Measurements from ENCODE around the gene ZNF526.

The ZNF526 gene

DNA sequence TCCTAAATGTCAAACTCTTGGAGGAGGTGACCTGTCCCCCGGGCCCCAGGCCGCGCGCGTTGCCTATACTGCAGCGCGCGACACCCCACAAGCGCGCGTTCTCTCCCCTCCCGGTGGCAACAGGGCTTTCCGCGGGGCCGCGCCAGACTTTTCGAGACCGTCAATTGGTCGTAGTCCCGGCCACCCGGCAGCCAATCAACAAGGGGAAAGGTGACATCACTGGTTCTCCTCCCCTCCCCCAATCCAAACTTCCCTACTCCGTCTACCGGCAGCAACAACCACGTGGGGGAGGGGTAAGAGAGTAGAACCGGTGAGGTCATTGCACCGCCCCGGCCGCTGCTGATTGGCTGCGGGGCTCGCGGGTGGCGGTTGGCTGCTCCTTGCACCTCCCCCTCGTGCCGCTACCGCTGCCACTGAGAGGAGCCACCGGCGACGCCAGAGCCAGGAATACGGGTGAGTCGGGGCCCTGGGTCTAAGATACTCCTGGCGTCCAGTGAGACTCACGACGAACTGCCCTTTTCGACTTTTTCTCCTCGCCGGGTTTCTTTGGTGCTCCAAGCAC lies 48.1 kb downstream of the ZNF526 start:
- no peaks in the 10 kb centered on the region for H3K36me3 ChIP-seq (ENCODE audit: insufficient read depth, low read length)
- H3K27me3 ChIP-seq (ENCODE audit: insufficient read depth, low read length) = no peaks in the 10 kb centered on the region
- peaks cover 24% of the 10 kb centered on the region for H3K79me2 ChIP-seq (ENCODE audit: control insufficient read depth, insufficient read depth, low read length, unreplicated experiment)
- peak overlapping the region; percentile 94 for H3K27ac ChIP-seq (ENCODE audit: low read depth, low read length)
- peaks cover 8% of the 10 kb centered on the region for H3K4me1 ChIP-seq (ENCODE audit: control insufficient read depth, insufficient read depth, low read length, unreplicated experiment)
- peak overlapping the region; percentile 92 for H3K4me3 ChIP-seq (ENCODE audit: low read depth, low read length)
- peak overlapping the region; percentile 94 for H2AFZ ChIP-seq (ENCODE audit: low read length, unreplicated experiment)

DNA sequence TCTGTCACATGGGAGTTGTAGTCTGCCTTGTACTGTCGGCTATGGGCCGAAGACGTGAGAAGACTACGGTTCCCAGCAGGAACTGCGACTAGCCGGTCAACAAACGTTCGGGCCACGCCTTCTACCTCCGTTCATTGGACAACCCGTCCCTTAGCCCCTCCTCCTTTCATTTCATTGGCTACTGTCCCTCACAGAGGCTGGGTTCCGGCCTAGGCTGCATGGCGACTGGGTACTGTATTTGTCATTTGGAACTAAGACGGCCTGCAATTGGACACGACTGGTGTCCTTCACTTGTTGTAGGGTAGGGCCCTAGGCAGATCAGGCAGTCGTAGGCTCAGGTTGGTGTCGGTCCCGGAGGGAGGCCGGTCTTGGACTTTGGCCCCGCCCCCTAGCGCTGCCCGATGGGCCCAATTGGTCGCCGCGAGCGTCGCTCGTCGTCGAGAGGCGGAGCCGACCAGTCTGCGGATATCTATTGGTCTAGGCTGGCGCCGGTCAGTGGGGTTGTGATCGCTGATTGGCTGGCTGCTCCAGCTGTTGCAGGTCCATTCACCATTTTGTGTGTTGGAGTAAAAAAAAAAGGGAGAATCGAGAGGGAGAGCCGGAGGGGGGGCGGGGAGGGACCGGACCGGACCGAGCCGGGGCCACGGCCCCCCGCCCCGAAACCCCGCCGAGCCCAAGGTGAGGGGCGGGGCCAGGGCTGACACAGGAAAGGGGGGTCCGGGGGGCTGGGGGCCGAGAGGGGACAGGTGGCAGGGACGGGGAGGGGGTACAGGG lies 48.8 kb downstream of the ZNF526 start, which contains the start of gene CIC:
Gene CIC (plus strand): TSS at position 549 of the 774 bp plus-strand sequence. CDS start 2,532 bp downstream, outside the sequence.
- Histone ChIP-seq H3K27me3 (ENCODE audit: insufficient read depth, low read length) (no peaks in the 10 kb centered on the region), H3K4me3 (ENCODE audit: low read depth, low read length) (peak within 1 kb of the TSS; percentile 92), H3K27ac (ENCODE audit: low read depth, low read length) (peak within 1 kb of the TSS; percentile 98), H3K4me1 (ENCODE audit: control insufficient read depth, insufficient read depth, low read length, unreplicated experiment) (peaks cover 8% of the 10 kb centered on the region), H2AFZ (ENCODE audit: low read length, unreplicated experiment) (peak within 1 kb of the TSS; percentile 94), H3K79me2 (ENCODE audit: control insufficient read depth, insufficient read depth, low read length, unreplicated experiment) (peaks cover 24% of the 10 kb centered on the region), H3K36me3 (ENCODE audit: insufficient read depth, low read length) (no peaks in the 10 kb centered on the region)

DNA sequence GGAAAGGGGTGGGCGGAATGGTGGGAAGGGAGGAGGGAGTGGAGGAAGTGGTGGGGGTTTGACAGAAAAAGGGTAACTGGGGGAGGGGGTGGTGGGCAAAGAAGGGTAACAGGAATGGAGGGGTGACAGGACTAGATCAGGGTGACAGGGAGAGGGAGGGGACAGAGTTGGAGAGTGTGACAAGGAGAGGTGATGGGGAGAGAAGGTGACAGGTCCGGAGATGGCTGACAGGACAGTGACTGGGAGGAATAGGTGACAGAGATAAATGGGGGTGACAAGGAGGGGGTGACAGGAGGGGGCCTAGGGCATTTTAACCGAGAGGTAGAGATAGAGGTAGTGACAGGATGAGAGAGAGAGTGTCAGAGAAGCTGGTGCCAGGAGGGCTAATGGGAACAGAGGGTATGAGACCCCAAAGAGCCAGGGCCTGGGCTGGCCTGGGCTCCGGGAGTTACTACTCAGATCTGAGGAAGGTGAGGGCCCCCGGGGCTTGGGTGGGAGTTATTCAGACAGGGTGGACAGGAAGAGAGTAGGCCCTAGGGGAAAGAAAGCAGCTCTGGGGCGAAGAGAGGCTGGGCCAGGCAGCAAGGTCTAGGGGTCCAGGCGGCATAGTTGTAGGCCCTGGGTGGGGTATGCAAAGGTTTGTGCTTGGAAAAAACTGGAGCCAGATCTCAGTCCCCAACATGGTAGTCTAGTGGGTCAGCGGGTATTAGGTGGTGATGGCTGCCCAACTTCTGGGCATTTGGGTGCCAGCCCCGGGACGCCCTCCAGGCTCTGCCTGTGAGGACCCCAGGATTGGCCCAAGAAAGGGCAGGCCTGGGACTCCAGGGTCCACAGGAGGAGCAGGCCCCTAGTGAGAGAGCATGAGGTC lies 49.6 kb downstream of the ZNF526 start:
- Histone ChIP-seq H3K36me3 (ENCODE audit: insufficient read depth, low read length) (no peaks in the 10 kb centered on the region), H3K4me1 (ENCODE audit: control insufficient read depth, insufficient read depth, low read length, unreplicated experiment) (peaks cover 8% of the 10 kb centered on the region), H3K27ac (ENCODE audit: low read depth, low read length) (peak overlapping the region; percentile 98), H2AFZ (ENCODE audit: low read length, unreplicated experiment) (no peak overlapping the region), H3K27me3 (ENCODE audit: insufficient read depth, low read length) (no peaks in the 10 kb centered on the region), H3K4me3 (ENCODE audit: low read depth, low read length) (peak overlapping the region; percentile 92), H3K79me2 (ENCODE audit: control insufficient read depth, insufficient read depth, low read length, unreplicated experiment) (peaks cover 26% of the 10 kb centered on the region)

DNA sequence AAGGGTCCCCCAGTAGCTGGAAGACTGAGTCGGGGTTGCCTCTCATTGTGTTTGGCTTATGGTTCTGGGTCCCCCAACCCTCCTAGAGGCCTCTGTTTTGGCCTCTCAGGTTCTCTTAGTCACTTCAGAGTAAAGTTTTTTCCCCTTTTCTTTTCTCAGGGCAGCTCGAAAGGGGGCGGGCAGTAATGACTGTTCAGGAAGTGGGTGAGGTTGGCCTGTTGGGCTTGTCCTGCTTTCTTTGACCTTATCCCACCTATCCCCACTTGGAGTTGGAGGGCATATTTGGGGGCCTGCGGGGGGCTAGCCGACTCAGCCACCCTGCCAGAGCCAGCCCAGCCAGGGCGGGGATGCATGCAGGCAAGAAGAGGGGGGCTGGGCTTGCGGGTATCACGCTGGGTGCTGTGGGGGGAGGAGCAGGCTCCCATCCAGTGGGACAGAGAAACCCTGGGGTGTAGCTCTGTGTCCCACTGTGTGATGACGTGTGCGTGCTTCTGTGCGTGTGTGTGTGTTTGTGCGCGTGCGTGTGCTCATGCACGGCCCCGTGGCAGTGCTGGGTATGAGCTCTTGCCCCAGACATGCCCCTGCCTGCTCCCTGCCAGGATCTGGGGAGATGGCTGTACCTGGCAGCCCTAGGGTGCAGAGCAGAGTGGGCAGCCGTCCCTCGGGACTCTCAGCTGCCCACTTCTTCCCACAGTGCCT lies 50.4 kb downstream of the ZNF526 start:
- Histone ChIP-seq H3K79me2 (ENCODE audit: control insufficient read depth, insufficient read depth, low read length, unreplicated experiment) (peaks cover 32% of the 10 kb centered on the region), H3K4me1 (ENCODE audit: control insufficient read depth, insufficient read depth, low read length, unreplicated experiment) (peaks cover 8% of the 10 kb centered on the region), H2AFZ (ENCODE audit: low read length, unreplicated experiment) (peak overlapping the region; percentile 60), H3K4me3 (ENCODE audit: low read depth, low read length) (peak overlapping the region; percentile 92), H3K27me3 (ENCODE audit: insufficient read depth, low read length) (no peaks in the 10 kb centered on the region), H3K27ac (ENCODE audit: low read depth, low read length) (peak overlapping the region; percentile 98), H3K36me3 (ENCODE audit: insufficient read depth, low read length) (no peaks in the 10 kb centered on the region)

DNA sequence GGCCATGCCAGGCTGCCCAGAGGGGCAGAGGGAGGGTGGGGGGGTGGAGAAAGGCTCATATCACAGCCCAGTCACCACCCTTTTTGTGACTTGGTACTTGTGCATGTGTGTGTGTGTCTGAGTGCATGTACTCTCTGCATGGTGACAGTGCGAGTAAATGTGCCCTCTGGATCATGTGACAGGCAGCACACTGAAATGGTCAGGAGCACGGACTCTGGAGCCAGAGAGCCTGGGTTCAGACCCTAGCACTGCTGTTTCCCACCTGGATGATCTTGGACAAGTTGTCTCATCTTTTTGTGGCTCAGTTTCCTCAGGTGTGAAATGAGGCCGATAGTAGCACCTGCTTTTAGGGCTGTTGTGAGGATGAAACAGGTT lies 50.9 kb downstream of the ZNF526 start:
- H3K4me1 ChIP-seq (ENCODE audit: control insufficient read depth, insufficient read depth, low read length, unreplicated experiment) = peaks cover 8% of the 10 kb centered on the region
- H3K27ac ChIP-seq (ENCODE audit: low read depth, low read length) = peak overlapping the region; percentile 98
- no peaks in the 10 kb centered on the region for H3K27me3 ChIP-seq (ENCODE audit: insufficient read depth, low read length)
- H3K36me3 ChIP-seq (ENCODE audit: insufficient read depth, low read length) = no peaks in the 10 kb centered on the region
- H2AFZ ChIP-seq (ENCODE audit: low read length, unreplicated experiment) = no peak overlapping the region
- H3K79me2 ChIP-seq (ENCODE audit: control insufficient read depth, insufficient read depth, low read length, unreplicated experiment) = peaks cover 36% of the 10 kb centered on the region
- peak overlapping the region; percentile 92 for H3K4me3 ChIP-seq (ENCODE audit: low read depth, low read length)

DNA sequence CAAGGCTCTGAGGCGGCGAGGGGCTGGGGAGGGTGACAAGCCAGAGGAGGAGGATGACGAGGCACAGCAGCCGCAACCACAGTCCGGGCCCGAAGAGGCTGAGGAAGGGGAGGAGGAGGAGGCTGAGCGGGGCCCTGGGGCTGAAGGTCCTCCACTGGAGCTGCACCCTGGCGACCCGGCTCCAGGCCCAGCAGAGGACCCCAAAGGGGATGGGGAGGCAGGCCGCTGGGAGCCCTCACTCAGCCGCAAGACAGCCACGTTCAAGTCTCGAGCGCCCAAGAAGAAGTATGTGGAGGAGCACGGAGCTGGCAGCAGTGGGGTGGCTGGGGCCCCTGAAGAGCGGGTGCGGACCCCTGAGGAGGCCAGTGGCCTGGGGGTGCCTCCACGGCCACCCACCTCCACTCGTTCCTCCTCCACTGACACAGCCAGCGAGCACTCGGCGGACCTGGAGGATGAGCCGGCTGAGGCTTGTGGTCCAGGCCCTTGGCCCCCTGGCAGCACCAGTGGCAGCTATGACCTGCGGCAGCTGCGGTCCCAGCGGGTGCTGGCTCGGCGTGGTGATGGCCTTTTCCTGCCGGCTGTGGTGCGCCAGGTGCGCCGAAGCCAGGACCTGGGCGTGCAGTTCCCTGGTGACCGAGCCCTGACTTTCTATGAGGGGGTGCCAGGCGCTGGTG lies 51.9 kb downstream of the ZNF526 start:
- Histone ChIP-seq H3K36me3 (ENCODE audit: insufficient read depth, low read length) (no peaks in the 10 kb centered on the region), H3K4me3 (ENCODE audit: low read depth, low read length) (no peak overlapping the region), H3K27ac (ENCODE audit: low read depth, low read length) (no peak overlapping the region), H3K79me2 (ENCODE audit: control insufficient read depth, insufficient read depth, low read length, unreplicated experiment) (peaks cover 36% of the 10 kb centered on the region), H3K4me1 (ENCODE audit: control insufficient read depth, insufficient read depth, low read length, unreplicated experiment) (peaks cover 8% of the 10 kb centered on the region), H2AFZ (ENCODE audit: low read length, unreplicated experiment) (no peak overlapping the region), H3K27me3 (ENCODE audit: insufficient read depth, low read length) (no peaks in the 10 kb centered on the region)

DNA sequence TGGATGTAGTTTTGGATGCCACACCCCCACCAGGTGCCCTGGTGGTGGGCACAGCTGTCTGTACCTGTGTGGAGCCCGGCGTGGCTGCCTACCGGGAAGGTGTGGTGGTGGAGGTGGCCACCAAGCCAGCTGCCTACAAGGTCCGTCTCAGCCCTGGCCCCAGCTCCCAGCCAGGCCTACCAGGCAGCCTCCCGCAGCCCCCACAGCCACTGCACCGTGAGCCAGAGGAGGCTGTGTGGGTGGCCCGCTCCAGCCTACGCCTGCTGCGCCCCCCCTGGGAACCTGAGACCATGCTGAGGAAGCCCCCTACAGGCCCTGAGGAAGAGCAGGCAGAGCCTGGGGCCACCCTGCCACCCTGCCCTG lies 52.4 kb downstream of the ZNF526 start:
- Histone ChIP-seq H3K36me3 (ENCODE audit: insufficient read depth, low read length) (no peaks in the 10 kb centered on the region), H2AFZ (ENCODE audit: low read length, unreplicated experiment) (no peak overlapping the region), H3K4me3 (ENCODE audit: low read depth, low read length) (no peak overlapping the region), H3K79me2 (ENCODE audit: control insufficient read depth, insufficient read depth, low read length, unreplicated experiment) (peaks cover 36% of the 10 kb centered on the region), H3K27ac (ENCODE audit: low read depth, low read length) (no peak overlapping the region), H3K27me3 (ENCODE audit: insufficient read depth, low read length) (no peaks in the 10 kb centered on the region), H3K4me1 (ENCODE audit: control insufficient read depth, insufficient read depth, low read length, unreplicated experiment) (peaks cover 8% of the 10 kb centered on the region)

DNA sequence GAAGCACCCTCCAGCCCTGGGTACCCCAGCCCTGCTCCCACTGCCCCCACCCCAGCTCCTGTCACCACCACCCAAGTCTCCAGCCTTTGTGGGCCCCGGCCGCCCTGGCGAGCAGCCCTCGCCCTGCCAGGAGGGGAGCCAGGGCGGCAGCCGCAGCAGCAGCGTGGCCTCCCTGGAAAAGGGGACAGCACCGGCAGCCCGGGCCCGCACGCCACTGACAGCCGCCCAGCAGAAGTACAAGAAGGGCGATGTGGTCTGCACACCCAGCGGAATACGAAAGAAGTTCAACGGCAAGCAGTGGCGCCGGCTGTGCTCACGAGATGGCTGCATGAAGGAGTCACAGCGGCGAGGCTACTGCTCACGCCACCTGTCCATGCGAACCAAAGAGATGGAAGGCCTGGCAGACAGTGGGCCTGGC lies 52.9 kb downstream of the ZNF526 start:
- no peaks in the 10 kb centered on the region for H3K36me3 ChIP-seq (ENCODE audit: insufficient read depth, low read length)
- H3K79me2 ChIP-seq (ENCODE audit: control insufficient read depth, insufficient read depth, low read length, unreplicated experiment) = peaks cover 36% of the 10 kb centered on the region

DNA sequence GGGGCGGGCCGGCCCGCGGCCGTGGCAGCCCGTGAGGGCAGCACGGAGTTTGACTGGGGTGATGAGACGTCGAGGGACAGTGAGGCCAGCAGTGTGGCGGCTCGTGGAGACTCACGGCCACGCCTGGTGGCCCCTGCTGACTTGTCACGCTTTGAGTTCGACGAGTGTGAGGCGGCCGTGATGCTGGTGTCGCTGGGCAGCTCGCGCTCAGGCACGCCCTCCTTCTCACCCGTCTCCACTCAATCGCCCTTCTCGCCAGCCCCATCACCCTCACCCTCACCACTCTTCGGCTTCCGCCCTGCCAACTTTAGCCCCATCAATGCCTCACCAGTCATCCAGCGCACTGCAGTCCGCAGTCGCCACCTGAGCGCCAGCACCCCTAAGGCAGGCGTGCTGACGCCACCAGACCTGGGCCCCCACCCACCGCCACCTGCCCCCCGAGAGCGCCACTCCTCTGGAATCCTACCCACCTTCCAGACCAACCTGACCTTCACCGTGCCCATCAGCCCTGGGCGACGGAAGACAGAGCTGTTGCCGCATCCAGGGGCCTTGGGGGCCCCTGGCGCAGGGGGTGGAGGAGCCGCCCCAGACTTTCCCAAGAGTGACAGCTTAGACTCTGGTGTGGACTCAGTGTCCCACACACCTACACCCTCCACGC lies 53.4 kb downstream of the ZNF526 start:
- Histone ChIP-seq H3K4me3 (ENCODE audit: low read depth, low read length) (no peak overlapping the region), H3K27me3 (ENCODE audit: insufficient read depth, low read length) (no peaks in the 10 kb centered on the region), H2AFZ (ENCODE audit: low read length, unreplicated experiment) (no peak overlapping the region), H3K79me2 (ENCODE audit: control insufficient read depth, insufficient read depth, low read length, unreplicated experiment) (peaks cover 38% of the 10 kb centered on the region), H3K36me3 (ENCODE audit: insufficient read depth, low read length) (no peaks in the 10 kb centered on the region), H3K27ac (ENCODE audit: low read depth, low read length) (no peak overlapping the region), H3K4me1 (ENCODE audit: control insufficient read depth, insufficient read depth, low read length, unreplicated experiment) (peaks cover 8% of the 10 kb centered on the region)

More for the DNA sequence above, 52.9 kb downstream of the ZNF526 start:
- H3K4me3 ChIP-seq (ENCODE audit: low read depth, low read length) = no peak overlapping the region
- H2AFZ ChIP-seq (ENCODE audit: low read length, unreplicated experiment) = no peak overlapping the region
- no peak overlapping the region for H3K27ac ChIP-seq (ENCODE audit: low read depth, low read length)
- peaks cover 8% of the 10 kb centered on the region for H3K4me1 ChIP-seq (ENCODE audit: control insufficient read depth, insufficient read depth, low read length, unreplicated experiment)
- H3K27me3 ChIP-seq (ENCODE audit: insufficient read depth, low read length) = no peaks in the 10 kb centered on the region

Data from ACC112 (cell line).